CD4-positive, alpha-beta T cell treated with Interleukin-6 for 4 hours (primary cell): ENCODE results near the gene BTRC.
"Not testable (repeated sequence)": the region's sequence is repeated elsewhere in the genome, so short reads cannot be mapped to it uniquely, and the experiment has no call there.

Experiments used
- DNase-seq: peaks from one replicate; pipeline ENCODE4 v3.0.0-alpha.2; 2020; ENCODE audit warnings: mixed read lengths

BTRC gene

DNA sequence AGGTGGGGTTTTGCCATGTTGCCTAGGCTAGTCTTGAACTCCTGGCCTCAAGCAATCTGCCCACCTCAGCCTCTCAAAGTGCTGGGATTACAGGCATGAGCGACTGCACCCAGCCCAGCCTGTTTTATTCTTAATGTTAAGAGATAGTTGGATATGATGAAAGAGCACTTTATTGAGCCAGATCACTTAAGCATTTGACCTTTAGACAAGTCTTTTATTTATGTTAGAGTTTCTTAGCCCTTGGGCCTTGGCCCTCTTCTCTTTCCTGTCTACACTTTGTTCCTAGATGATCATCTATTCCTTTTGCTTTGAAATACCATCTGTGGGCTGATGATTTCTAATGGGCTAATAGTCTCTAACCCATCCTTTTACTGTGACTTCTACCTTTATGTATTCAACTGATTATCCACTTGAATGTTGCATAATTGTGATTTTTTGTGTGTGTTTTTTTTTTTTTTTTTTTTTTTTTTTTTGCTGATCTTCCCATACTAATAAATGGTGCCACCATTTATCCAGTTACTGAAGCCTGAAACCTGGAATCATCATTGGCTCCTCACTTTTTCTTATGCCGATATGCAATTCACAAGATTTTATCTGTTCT is 34.8 kb downstream of the BTRC start:
- no peak for DNase-seq

- not testable (repeated sequence) for DNase-seq
Observed at GRCh38 chr10:101389532-101389931, 35.6 kb downstream of the BTRC start.

GRCh38 chr10:101389986-101390531 is 36.1 kb downstream of the BTRC start:
- no peak for DNase-seq

- no peak for DNase-seq
Observed at GRCh38 chr10:101393378-101393777, 39.4 kb downstream of the BTRC start.

DNA sequence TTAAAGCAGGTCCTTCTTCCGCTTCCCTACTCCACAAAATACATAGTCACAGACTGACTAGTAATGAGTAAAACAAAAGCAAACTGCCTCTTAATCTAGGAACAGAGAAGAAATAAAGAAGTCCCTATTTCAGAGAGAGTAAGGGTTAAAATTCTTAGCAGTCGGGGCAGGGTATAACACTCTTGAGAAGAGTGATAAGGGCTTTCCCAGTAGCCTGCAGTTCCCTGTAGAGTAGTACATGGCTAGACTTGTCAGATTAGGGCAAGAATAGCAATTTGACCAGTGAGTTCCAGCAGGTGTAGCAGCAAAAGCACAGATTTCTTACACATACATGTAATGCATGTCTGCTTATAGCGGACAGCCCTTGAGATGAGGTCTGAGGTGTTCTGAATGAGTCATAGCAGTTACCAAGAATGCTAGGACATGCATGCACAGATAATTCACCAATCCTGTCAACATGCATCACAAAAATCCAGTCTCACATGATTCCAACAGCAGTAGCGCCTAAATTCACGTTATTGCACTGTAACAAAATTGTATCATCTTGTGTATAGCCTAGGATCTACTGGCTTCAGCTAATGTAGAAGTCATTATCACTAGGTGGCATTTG is 40.7 kb downstream of the BTRC start:
- DNase-seq = no peak

GRCh38 chr10:101397140-101397539 is 43.2 kb downstream of the BTRC start:
- peak; percentile 37 for DNase-seq

- DNase-seq = no peak
Observed at GRCh38 chr10:101400585-101400984, 46.6 kb downstream of the BTRC start.

GRCh38 chr10:101402711-101403110 is 48.7 kb downstream of the BTRC start:
- no peak for DNase-seq

GRCh38 chr10:101403161-101403560 is 49.2 kb downstream of the BTRC start:
- no peak for DNase-seq

GRCh38 chr10:101405001-101405400 is 51.0 kb downstream of the BTRC start:
- no peak for DNase-seq

GRCh38 chr10:101411598-101411997 is 57.6 kb downstream of the BTRC start:
- DNase-seq = no peak

DNA sequence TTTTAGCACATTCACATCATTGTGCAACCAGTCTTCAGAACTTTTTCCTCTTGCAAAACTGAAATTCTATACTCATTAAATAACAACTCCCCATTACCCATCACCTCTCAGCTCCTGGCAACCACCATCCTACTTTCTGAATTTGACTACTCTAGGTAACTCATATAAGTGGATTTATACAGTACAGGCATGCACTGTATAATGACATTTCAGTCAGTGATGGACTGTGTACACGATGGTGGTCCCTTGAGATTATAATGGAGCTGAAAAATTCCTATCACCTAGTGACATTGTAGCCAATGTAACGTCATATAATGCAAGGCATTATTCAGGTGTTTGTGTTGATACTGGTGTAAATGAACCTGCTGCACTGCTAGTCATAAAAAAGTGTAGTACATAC is 60.1 kb downstream of the BTRC start:
- no peak for DNase-seq

DNA sequence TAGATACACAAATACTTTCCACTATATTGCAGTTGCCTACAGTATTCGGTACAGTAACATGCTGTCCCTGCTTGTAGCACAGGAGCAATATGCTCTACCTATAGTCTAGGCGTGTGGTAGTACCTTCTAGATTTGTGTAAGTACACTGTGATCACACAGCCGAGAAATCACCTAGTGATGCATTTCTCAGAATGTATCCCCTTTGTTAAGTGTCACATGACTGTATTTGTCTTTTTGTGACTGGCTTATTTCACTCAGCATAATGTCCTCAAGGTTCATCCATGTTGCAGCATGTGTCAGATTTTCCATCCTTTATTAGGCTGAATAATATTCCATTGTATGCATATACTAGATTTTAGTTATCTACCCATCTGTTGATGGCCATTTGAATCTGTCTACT is 61.9 kb downstream of the BTRC start:
- no peak for DNase-seq

DNA sequence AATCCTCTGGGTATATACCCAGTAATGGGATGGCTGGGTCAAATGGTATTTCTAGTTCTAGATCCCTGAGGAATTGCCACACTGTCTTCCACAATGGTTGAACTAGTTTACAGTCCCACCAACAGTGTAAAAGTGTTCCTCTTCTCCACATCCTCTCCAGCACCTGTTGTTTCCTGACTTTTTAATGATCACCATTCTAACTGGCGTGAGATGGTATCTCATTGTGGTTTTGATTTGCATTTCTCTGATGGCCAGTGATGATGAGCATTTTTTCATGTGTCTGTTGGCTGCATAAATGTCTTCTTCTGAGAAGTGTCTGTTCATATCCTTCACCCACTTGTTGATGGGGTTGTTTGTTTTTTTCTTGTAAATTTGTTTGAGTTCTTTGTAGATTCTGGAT is 68.0 kb downstream of the BTRC start:
- not testable (repeated sequence) for DNase-seq

DNA sequence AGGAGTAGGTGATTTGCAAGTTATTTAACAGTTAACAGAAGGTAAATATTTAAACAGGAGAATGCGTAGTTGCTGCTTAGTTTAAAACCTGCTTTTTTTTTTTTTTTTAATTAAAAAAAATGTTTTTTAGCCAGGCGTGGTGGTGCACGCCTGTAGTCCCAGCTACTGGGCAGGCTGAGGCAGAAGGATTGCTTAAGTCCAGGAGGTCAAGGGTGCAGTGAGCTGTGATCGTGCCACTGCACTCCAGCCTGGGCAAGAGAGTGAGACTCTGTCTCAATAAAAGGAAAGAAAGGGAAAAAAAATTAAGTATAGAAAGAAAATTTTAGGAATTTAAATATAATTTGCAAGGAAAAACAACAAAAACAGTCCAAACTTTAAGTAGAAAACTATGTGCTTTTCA is 71.6 kb downstream of the BTRC start:
- no peak for DNase-seq

DNA sequence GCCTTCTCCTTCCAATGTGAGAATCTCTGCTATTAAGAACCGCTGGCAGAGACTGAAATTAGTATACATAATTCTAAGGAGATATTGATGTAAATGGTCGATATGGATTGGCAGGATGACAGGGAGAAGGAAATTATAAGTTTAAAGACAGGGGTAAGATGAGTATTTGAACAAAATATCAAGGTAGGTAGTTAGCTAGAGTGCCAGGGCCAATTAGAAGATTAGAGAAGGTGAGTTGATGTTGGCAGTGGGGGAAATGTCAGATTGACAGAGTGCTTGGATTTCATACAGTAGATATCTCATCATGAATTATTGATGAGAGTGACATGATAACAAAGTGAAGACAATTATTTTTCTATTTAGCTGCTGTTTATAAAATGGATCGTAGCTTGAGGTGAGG is 74.1 kb downstream of the BTRC start:
- DNase-seq = no peak

- no peak for DNase-seq
Observed at GRCh38 chr10:101429423-101429822, 75.5 kb downstream of the BTRC start.

GRCh38 chr10:101436302-101436701 is 82.3 kb downstream of the BTRC start:
- no peak for DNase-seq

GRCh38 chr10:101438881-101439391 is 85.0 kb downstream of the BTRC start:
- no peak for DNase-seq

DNA sequence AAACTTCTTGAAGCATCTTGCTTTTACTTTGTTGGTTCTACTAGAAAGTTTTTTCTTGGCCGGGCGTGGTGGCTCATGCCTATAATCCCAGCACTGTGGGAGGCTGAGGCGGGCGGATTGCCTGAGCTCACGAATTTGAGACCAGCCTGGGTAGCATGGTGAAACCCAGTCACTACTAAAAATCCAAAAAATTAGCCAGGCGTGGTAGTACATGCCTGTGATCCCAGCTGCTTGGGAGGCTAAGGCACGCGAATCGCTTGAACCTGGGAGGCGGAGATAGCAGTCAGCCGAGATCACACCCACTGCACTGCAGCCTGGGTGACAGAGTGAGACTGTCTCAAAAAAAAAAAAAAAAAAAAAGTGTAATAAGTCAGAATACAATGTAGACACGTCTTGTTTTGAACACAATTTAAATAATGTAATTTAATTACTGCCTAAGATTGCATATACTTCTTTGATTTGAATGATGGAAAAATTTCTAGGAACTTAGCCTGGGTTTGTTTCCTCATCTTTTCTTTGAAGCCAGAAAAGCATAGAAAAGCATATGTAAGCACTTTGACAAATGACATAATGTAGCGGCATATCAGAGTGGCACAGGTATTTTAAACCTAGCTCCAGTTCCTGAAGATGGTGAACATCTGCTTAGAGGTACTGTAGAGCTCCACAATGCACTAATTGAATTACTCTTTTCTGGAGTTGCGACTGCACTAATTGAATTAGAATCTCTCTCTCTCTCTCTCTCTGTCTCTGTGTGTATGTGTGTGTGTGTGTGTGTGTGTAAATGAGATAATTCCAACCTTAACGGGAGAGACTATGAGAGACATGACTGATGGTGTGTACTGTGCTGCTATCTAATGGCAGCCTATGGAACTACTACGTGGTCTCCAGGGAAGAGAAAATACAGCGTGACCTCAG is 87.8 kb downstream of the BTRC start:
- peak; percentile 22 for DNase-seq

GRCh38 chr10:101442456-101442800 is 88.5 kb downstream of the BTRC start:
- DNase-seq = no peak

- no peak for DNase-seq
Observed at GRCh38 chr10:101444058-101444898, 90.3 kb downstream of the BTRC start.

GRCh38 chr10:101446071-101446470 is 92.1 kb downstream of the BTRC start:
- no peak for DNase-seq
